Activated CD8-positive, alpha-beta memory T cell treated with anti-CD3 and anti-CD28 coated beads for 24 hours (primary cell): ENCODE measurements around the gene FAM78A.

Experiments
- DNase-seq: peaks from one replicate; pipeline ENCODE4 v3.0.0-alpha.2; 2020

FAM78A gene

GRCh38 chr9:131302244-131303075 lies 26.1 kb upstream of the FAM78A start:
- DNase-seq = no peak

- DNase-seq = no peak
Measured at GRCh38 chr9:131300444-131300843, 24.1 kb upstream of the FAM78A start.

GRCh38 chr9:131299961-131300347 lies 23.6 kb upstream of the FAM78A start:
- no peak for DNase-seq

GRCh38 chr9:131299346-131299960 lies 23.1 kb upstream of the FAM78A start:
- no peak for DNase-seq

- no peak for DNase-seq
Measured at GRCh38 chr9:131298816-131299215, 22.5 kb upstream of the FAM78A start.

- DNase-seq = no peak
Measured at GRCh38 chr9:131298341-131298740, 22.0 kb upstream of the FAM78A start.

- DNase-seq = no peak
Measured at GRCh38 chr9:131297903-131298302, 21.6 kb upstream of the FAM78A start.

GRCh38 chr9:131296906-131297500 lies 20.7 kb upstream of the FAM78A start:
- no peak for DNase-seq

GRCh38 chr9:131296460-131296859 lies 20.1 kb upstream of the FAM78A start:
- no peak for DNase-seq

GRCh38 chr9:131292937-131293336 lies 16.6 kb upstream of the FAM78A start:
- no peak for DNase-seq

- DNase-seq = no peak
Measured at GRCh38 chr9:131291795-131292315, 15.5 kb upstream of the FAM78A start.

- DNase-seq = no peak
Measured at GRCh38 chr9:131290767-131291370, 14.6 kb upstream of the FAM78A start.

- DNase-seq = no peak
Measured at GRCh38 chr9:131290036-131290766, 13.9 kb upstream of the FAM78A start.

- no peak for DNase-seq
Measured at GRCh38 chr9:131289301-131290035, 13.2 kb upstream of the FAM78A start, which contains the start of gene PLPP7. Gene PLPP7 (plus strand): TSS chr9:131289723. CDS start chr9:131289998, 275 bp downstream.

- no peak for DNase-seq
Measured at GRCh38 chr9:131288217-131288616, 11.9 kb upstream of the FAM78A start.

GRCh38 chr9:131287359-131287758 lies 11.0 kb upstream of the FAM78A start:
- no peak for DNase-seq

GRCh38 chr9:131284856-131285255 lies 8.5 kb upstream of the FAM78A start:
- no peak for DNase-seq

GRCh38 chr9:131282688-131283422 lies 6.5 kb upstream of the FAM78A start:
- no peak for DNase-seq

- DNase-seq = no peak
Measured at GRCh38 chr9:131282175-131282574, 5.9 kb upstream of the FAM78A start.

- no peak for DNase-seq
Measured at GRCh38 chr9:131281119-131281965, 5.0 kb upstream of the FAM78A start.
